Urothelium cell line (cell line): ENCODE results near the gene ACOX3.
"Not testable (repeated sequence)": the region's sequence is repeated elsewhere in the genome, so short reads cannot be mapped to it uniquely, and the experiment has no call there.

Experiments
- DNase-seq: peaks from one replicate; pipeline ENCODE4 v3.0.0; 2011; ENCODE audit warnings: low spot score, mixed read lengths
- FAIRE-seq: peaks from 2 replicates; lab custom pipeline; 2011; peaks lifted over from hg19 to GRCh38; lab: Jason Lieb, UNC

The ACOX3 gene

GRCh38 chr4:8407756-8408155 is 32.8 kb downstream of the ACOX3 start:
- no peak for FAIRE-seq
- DNase-seq: no peak

DNA sequence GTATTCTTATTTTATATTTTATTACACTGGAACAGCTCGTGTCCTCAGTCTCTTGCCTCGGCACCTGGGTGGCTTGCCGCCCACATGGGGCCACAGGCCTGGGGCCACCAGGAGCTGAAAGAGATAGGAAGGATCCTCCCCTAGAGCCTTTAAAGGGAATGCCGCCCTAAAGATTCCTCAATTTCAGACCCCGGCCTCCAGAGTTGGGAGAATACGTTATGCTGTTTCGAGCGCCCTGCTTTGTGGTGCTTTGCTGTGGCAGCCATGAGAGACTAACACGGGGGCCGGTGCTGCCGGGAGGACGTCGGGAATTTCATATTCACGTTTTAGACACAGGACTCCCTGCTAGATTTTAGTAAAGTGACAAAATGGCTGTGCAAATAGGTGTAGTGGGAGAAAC is 33.2 kb downstream of the ACOX3 start:
- FAIRE-seq (no peak), DNase-seq (no peak)

DNA sequence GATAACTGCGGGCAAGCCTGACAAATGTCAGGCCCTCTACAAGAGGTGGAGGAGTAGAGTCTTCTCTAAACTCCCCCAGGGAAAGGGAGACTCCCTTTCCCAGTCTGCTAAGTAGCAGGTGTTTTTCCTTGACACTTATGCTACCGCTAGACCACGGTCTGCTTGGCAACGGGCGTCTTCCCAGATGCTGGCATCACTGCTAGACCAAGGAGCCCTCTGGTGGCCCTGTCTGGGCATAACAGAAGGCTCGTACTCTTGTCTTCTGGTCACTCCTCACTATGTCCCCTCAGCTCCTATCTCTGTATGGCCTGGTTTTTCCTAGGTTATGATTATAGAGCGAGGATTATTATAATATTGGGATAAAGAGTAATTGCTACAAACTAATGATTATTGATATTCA is 33.6 kb downstream of the ACOX3 start:
- not testable (repeated sequence) for FAIRE-seq, DNase-seq

- no peak for FAIRE-seq
- no peak for DNase-seq
These were observed 35.0 kb downstream of the ACOX3 start for GRCh38 chr4:8405516-8405875.

DNA sequence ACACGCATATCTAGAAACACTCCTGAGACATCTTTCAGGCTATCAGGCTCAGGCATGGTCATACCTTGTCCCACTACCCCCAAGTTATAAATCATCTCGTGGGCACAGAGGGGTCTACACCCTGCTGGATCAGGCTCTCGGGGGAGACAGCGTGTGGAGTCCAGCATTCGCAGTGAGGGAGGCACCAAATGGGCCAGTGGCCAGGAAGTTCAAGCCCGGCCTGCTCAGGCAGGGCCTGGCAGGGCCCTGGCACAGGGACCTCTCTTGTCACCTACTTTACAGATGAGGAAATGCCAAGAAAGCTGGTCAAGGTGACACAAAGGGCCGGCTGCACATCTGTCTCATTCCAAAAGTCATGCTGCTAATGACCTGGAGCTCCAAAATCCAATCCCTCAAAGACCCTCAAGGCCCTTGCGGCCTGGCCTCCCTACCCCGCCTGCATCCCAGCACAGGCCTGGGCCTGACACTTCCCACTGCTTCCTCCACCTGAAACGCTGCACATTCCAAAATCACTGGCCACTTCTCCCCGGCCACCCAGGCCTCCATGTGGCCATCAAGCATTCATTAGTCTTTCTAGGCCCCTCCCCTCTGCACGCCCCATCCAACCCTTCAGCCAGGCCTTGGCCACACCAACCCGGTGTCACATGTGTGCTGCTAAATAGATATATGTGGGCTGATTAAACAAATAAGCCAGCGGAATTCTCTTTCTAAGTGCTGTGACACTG is 35.6 kb downstream of the ACOX3 start:
- FAIRE-seq (no peak), DNase-seq (no peak)

DNA sequence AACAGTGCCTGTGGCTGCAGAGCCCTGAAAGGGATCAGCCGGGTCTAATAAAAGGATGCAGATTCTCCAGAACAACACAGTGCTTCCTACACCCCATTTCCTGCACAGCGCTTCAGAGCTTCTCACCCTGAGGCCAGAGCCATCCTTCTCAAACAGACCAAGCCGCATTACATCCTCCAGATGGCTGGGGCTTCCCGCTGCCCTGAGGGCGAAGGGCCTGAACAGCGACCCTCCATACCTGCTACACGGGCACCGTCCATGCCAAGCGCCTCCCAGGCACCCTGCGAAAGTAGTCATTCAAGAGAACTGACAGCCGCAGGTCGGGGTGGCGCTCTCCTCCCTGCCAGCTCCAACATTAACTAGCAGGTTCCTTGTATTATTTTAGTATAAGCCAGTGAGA is 36.5 kb downstream of the ACOX3 start:
- no peak for FAIRE-seq

GRCh38 chr4:8403173-8403753 is 37.3 kb downstream of the ACOX3 start:
- DNase-seq (peak; percentile 81), FAIRE-seq (no peak)

More for the DNA sequence above, 36.5 kb downstream of the ACOX3 start:
- no peak for DNase-seq

GRCh38 chr4:8402640-8403039 is 37.9 kb downstream of the ACOX3 start:
- no peak for DNase-seq
- FAIRE-seq: no peak

DNA sequence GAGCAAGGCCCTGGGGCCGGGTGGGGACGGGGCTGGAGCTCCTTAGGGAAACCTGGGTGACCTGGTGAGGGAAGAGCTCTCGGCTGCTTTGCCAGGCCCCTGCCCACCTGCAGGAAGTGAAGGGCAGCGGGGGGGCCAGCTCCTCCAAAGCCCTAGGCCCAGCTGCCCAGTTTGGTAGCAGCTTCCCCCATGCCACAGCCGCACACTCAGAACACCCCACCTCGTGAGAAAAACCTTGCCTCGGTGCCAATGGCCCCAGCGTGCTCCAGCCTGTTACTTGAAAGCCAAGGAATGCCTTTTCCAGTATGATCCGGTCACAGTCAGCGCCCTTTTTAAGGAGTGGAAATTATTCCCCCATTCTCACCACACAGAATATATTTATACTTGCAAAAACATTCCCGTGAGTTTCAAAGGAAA is 38.3 kb downstream of the ACOX3 start:
- no peak for DNase-seq

GRCh38 chr4:8401665-8402064 is 38.9 kb downstream of the ACOX3 start:
- no peak for FAIRE-seq
- no peak for DNase-seq

More for the DNA sequence above, 38.3 kb downstream of the ACOX3 start:
- no peak for FAIRE-seq

DNA sequence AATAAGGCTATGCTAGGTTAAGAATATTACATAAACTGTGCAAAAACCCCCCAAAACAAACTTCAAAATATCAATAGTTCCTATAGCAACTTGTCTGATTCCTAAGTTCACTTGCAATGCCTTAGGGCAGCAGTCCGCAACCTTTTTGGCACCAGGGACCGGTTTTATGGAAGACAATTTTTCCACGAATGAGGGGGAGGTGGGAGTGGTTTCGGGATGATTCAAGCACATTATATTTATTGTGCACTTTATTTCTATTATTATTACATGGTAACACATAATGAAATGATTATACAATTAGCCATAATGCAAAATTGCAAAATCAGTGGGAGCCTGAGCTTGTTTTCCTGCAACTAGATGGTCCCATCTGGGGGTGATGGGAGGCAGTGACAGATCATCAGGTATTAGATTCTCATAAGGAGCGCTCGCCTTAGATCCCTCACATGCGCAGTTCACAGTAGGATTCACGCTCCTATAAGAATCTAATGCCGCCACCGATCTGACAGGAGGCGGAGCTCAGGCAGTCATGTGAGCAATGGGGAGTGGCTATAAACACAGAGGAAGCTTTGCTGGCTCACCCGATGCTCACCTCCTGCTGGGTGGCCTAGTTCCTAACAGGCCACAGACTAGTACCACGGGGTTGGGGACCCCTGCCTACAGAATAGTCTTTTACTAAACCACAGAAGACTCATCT is 39.7 kb downstream of the ACOX3 start:
- no peak for DNase-seq

DNA sequence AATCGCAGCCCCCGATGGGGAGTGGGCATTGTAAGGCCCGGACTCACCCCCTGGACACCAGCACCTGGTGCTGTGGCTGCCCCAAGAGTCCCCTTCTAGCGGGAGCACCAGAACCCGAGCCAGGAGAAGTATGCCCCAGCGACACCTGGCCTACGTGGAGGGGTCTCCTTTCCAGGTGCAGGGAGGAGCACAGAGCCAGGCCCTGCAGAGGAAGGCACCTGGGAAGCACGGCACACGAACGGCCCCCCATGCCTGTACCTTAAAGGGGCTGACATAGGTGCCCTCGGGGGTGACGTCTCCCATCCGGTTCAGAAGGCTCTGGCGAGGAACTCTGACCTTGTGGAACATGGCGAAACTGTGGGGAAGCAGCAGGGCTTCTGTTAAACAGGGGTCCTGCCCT is 41.2 kb downstream of the ACOX3 start:
- no peak for DNase-seq
- FAIRE-seq: no peak

More for the DNA sequence above, 39.7 kb downstream of the ACOX3 start:
- FAIRE-seq: no peak

DNA sequence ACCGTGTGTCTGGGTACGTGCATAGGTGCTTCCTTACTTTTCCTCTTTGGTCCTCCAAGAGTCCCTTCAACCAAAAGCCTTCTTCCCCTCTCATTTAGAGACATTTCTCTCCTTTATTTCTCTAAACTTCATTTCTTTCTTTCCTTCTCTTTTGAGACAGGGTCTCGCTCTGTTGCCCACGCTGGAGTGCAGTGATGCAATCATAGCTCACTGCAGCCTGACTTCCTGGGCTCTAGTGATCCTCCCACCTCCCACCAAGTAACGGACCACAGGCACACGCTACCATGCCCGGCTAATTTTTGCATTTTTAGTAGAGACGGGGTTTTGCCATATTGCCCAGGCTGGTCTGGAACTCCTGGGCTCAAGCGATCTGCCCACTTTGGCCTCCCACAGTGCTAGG is 42.2 kb downstream of the ACOX3 start:
- FAIRE-seq (no peak), DNase-seq (no peak)

DNA sequence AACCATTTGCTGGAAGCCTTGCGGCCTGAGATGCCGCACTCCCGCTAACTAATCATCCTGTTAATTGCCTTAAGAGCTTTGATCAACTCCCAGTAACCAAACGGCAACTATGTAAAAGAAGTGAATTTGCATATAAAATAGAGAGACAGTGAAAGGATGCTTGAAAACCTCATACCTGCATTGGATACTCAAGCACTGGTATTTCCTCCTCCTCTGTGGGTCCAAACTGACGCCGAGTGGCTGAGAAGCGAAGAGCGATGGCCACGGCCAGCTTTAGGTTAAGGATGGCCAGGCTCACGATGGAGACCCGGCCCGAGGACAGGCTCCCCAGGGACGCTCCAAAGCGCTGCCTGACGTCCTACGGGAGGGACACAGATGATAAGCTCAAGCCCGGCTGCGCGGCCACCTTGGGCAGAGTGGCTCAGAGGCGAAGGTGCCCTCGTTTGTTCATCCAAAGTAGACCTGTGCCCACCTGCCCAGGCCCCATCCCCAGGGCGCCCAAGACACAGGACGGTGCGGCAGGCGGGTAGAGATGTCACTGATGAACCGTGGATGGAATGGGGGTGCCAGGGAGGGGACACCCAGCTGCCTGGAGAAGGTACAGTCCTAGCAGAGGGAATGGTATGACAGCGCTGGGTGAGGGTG is 43.6 kb downstream of the ACOX3 start:
- FAIRE-seq: no peak
- no peak for DNase-seq

GRCh38 chr4:8395504-8396296 is 44.8 kb downstream of the ACOX3 start:
- no peak for FAIRE-seq
- no peak for DNase-seq

GRCh38 chr4:8394806-8395205 is 45.7 kb downstream of the ACOX3 start:
- DNase-seq (no peak), FAIRE-seq (no peak)

GRCh38 chr4:8394061-8394519 is 46.4 kb downstream of the ACOX3 start:
- FAIRE-seq: no peak
- no peak for DNase-seq

- DNase-seq: peak; percentile 76
- no peak for FAIRE-seq
These were observed 46.9 kb downstream of the ACOX3 start for GRCh38 chr4:8393593-8394038.

DNA sequence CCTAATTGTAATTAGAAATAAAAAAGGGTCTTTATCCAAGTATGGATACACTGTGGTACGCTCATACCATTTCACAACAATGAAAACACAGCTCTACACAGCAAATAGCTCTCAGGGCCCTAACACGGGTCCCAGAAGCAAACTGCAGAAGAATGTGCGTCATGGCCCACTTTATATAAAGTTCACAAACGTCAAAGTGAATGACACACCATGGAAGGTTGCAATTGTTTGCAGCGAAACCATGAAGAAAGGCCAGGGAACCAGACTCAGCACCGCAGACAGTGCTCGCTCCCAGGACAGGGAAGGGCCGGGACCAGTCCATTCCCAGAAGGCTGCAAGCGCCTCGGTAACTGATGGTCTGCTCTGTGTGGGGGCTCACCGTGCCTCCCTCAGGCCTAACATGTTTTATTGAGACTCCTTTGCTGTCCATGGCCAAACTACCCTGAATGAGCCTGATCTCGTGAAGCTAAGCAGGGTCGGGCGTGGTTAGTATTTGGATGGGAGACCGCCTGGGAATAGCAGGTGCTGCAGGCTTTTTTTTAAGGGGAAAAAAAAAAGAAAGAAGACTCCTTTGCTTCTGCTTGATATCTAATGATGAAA is 47.8 kb downstream of the ACOX3 start:
- DNase-seq (no peak), FAIRE-seq (no peak)

DNA sequence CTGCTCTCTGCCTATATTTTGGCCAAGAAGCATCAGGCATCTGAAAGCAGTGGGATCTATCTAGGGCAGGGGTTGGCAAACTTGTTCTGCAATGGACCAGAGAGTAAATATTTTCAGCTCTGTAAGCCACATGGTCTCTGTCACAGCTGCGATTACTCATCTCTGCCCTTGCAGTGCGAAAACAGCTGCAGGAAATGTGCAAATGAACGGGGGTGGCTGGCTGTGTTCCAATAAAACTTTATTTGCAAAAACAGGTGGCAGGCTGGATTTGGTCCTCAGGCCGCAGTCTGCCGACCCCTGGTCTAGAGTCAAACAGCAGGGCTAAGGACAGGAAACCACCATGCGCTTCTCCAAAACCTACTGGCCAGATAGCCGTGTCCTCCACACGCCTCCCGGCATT is 48.6 kb downstream of the ACOX3 start:
- peak; percentile 15 for DNase-seq
- FAIRE-seq: no peak
